ENCODE results near the gene GRAMD1C.

The GRAMD1C gene

DNA sequence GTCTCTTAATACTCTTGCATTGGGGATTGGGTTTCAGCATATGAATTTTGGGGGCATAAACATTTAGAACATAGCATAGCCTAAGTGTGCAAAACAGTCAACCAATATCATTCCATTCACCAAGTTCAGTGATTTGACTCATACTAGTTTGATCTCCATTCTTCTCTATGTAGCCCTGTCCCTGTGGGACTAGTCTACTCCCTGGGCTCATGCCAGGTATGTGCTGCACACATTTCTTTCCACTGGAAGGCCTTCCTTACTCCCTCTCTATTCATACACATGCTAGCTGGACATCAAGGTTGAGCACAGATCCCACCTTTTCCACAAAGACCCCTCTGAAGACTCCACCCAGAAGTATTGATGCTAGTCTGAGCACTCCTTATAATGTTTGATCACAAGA lies 114.3 kb downstream of the GRAMD1C start:
- DNase-seq (ENCODE audit: low read depth): no peak

DNA sequence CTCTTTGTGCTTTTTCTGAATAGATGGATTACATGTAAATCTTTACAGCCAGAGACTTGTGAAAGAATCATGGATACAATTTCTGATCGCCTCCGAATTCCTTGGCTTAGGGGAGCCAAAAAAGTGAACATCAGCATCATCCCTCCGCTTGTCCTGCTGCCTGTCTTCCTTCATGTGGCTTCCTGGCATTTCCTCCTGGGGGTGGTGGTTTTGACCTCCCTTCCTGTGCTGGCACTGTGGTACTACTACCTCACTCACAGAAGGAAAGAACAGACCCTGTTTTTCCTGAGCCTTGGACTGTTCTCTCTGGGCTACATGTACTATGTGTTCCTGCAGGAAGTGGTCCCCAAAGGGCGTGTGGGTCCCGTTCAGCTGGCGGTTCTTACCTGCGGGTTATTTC lies 115.1 kb downstream of the GRAMD1C start:
- no peak for DNase-seq (ENCODE audit: low read depth)

DNA sequence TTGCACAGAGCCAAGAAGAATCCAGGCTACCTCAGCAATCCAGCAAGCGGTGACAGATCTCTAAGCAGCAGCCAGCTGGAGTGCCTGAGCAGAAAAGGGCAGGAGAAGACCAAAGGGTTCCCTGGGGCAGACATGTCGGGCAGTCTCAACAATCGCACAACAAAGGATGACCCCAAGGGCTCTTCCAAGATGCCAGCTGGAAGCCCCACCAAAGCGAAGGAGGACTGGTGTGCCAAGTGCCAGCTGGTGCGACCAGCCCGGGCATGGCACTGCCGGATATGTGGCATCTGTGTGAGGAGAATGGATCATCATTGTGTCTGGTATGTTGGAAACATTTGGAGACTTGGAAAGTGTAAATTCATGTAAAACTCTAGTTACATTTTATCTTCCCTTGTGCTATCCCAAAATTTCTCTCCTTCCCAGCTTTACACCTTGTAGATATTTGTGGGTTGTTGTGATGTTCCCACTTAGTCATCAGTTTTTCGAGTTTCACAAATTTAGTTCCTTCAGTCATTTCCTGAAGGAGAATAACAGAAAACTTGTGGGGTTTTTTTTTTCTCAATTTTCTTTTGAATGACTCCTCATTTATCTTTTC lies 115.6 kb downstream of the GRAMD1C start:
- DNase-seq (ENCODE audit: low read depth): no peak

DNA sequence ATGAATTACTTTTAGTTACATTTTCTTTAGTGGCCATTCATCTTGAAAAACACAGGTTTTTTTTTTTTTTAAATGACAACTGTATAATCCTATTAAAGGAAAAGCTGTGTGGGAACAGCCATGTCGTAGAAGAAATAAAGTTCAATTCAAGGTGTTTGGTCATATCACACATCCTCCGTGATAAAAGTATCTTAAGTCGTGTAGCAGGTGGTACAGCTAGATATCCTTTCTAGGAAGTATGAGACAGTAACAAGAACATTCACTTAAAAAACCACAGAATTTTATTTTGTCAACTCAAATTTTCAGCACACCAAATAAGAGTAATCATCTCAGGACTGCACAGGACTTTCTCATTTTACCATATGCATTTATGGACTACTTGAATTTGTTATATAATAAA lies 125.3 kb downstream of the GRAMD1C start:
- DNase-seq (ENCODE audit: low read depth): no peak

DNA sequence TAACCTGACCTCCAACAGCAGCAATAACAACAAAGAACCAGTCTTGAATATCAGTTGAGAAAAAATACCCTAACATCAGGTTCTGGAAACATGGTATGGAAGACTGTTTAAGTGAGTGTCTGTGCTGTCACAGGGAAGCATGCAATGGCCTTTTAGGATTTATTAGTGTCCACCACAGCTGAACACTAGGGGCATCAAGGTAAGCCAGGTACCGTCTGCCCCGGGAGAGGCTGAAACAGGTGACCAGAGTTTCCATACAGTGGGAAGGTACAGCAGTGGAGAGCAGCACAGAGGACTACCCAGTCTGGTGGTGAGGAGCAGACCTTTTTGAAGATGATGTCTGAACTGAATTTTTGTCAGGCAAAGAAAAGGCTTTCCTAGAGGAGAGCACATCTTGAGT lies 127.6 kb downstream of the GRAMD1C start:
- DNase-seq (ENCODE audit: low read depth): no peak

DNA sequence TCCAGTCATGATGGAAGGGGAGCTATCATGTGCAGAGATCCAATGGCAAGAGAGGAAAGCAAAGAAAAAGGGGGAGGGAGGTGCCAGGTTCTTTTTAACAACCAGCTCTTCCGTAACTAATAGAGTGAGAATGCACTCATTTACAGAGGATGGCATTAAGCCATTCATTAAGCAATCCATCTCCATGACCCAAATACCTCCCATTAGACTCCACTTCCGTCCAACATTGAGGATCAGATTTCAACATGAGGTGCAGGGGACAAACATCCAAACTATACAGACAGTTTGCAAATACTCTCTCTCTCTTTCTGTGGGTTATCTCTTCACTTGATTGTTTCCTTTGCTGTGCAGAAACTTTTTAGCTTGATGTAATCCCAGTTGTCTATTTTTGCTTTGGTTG lies 130.4 kb downstream of the GRAMD1C start:
- no peak for DNase-seq (ENCODE audit: low read depth)

DNA sequence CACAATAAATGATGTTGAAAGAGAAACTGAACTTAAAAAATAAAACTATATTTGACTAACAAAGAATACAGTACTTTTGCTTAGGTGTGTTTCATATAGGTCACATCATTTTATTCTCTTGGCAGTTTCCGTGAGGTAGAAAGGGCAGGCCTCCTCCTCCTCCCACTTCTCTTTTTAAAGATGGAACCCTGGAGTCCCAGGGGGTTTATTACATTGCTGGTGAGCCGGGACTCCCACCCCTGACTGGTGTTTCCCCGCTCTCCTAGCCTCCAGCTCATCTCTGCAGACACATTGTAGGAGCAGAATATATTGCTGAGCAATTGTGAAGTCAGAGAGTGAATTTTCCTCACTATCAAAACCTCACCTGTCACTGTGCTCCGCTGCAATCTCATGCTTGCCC lies 139.2 kb downstream of the GRAMD1C start:
- DNase-seq (ENCODE audit: low read depth): no peak

DNA sequence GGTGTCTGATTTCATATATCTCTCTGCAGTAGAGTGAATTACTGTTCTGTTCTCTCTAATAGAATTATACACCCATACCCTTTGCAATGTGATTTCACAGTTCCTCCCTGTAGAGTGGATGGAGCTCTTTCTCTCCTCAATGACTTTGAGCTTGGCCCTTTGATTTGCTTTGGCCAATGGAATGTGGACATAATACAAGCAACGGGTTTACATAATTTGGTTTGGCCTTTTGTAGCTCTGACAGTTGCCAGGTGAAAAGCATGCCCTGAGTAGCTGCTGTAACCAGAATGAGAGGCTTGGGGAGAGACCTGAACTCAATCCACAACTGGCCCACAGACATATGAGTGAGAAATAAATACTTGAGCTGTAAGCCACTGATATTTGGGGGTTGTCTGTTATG lies 141.3 kb downstream of the GRAMD1C start:
- DNase-seq (ENCODE audit: low read depth): no peak

DNA sequence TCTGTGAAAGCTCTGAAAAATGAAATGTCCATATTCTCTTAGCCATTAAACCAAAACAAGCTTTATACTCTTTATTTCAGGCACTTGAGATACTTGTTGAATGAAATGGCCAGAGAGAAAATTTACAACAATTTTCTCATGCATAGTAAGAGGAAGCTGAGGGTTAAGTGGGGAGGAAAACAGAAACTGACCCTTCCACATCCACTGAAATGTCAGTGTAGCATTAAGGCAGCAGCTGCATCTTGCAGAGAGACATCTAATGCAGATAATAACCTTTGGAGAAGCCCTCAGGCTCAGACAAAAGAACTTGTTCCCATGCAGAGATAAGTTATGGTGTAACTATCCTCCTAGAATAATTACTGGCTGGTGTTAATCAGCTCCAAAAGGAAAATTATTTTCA lies 143.2 kb downstream of the GRAMD1C start:
- DNase-seq (ENCODE audit: low read depth): no peak

DNA sequence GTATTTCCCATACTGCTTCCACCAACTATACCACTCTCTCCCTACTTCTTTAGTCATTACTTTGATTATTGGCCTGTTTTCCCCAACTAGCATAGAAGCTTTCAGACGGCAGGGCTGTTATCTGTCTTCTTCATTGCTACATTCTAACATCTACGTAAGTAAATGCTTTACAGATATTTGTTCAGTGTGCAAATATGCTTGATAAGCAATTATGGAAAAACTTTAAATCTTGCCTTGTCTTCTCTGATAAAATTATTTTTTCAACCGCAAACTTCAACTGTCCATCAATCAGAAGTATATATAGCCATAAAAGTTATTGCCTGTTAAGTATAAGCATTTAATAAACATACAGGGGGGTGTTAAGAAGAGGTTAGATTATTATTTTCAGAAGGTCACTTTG lies 145.0 kb downstream of the GRAMD1C start:
- no peak for DNase-seq (ENCODE audit: low read depth)

DNA sequence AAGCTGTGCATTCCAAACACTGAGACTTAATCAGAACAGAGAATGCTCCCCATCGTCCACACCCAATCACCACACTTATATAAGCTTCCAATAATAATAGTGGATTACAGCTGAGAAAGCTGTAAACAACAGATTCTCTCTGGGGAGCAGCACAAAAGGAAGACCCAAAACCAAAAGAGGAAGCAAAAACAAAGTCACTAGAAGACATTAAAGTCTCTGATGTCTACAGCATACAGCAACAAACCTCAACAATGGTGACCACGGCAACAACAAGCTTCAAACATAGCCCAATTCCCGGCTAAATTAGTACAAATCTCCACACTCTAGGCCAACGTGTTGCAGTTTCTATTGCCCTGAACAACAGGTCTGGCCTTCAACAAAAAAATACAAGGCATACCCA lies 147.0 kb downstream of the GRAMD1C start:
- no peak for DNase-seq (ENCODE audit: low read depth)
